ENCODE results near the gene GPR179. TPM values are rescaled to one million over a fixed set of nuclear protein-coding genes. Genes with fewer than 3 reads are reported as not detected.
A peak's percentile ranks its signal among the peaks of the same experiment; 100 is the strongest.

The GPR179 gene
- total RNA-seq, 1 experiment from 2014 or later = not detected

GRCh38 chr17:38329284-38329683 is 14.5 kb downstream of the GPR179 start:
- H4K20me1 ChIP-seq (ENCODE audit: control insufficient read depth, insufficient read depth, insufficient read length) = no peaks in the 10 kb centered on the region
- H3K4ac ChIP-seq (ENCODE audit: low read depth, low read length) = no peak overlapping the region
- no peak overlapping the region for H3K23ac ChIP-seq (ENCODE audit: insufficient read length, low read depth, low read length)
- H4K91ac ChIP-seq (ENCODE audit: insufficient read length, low read depth, low read length) = no peak overlapping the region
- H2AFZ ChIP-seq (ENCODE audit: low read length) = no peak overlapping the region
- no peak overlapping the region for H3K56ac ChIP-seq (ENCODE audit: insufficient read length, low read depth, low read length)
- no CpG with 5 or more reads among the region's 7 CpGs for WGBS (ENCODE audit: extremely low coverage, insufficient read length, low lambda C conversion rate)
- H3K27me3 Mint-ChIP-seq (ENCODE audit: low read depth) = no peaks in the 10 kb centered on the region; the same call in 1 of the 2 replicates
- no peak overlapping the region for H3K14ac ChIP-seq (ENCODE audit: insufficient read depth, low read length)
- H4K5ac ChIP-seq (ENCODE audit: insufficient read length, low read depth, low read length) = no peak overlapping the region
- no peaks in the 10 kb centered on the region for H3K27me3 ChIP-seq (ENCODE audit: insufficient read depth, low read length)
- no peak overlapping the region for H2BK12ac ChIP-seq (ENCODE audit: insufficient read length, low read depth, low read length)
- H4K8ac ChIP-seq (replicated peaks; ENCODE audit: insufficient read length, low read depth, low read length) = no peak overlapping the region
- no peak overlapping the region for H2BK5ac ChIP-seq (ENCODE audit: insufficient read length, low read length)
- no peaks in the 10 kb centered on the region for H3K79me1 ChIP-seq (ENCODE audit: insufficient read depth, low read depth, low read length, poor library complexity, severe bottlenecking)
- peaks cover 35 to 41% of the 10 kb centered on the region in 2 experiments for H3K4me1 Mint-ChIP-seq
- peak overlapping the region in 2 of 3 experiments; percentile 25 to 53; a peak in 2 of 7 replicates for H3K27ac Mint-ChIP-seq
- no peaks in the 10 kb centered on the region for H3K9me3 Mint-ChIP-seq
- H2BK20ac ChIP-seq (ENCODE audit: low read depth, low read length, poor library complexity, severe bottlenecking) = no peak overlapping the region
- H3K4me3 Mint-ChIP-seq = no peak overlapping the region
- no peak overlapping the region for H3K4me2 ChIP-seq (ENCODE audit: insufficient read depth, insufficient read length, low read length)
- H3K4me1 ChIP-seq (ENCODE audit: insufficient read depth, low read length) = peaks cover under 1% of the 10 kb centered on the region; the same call in 1 of the 2 replicates
- H3K79me2 ChIP-seq (ENCODE audit: insufficient read depth, low read length) = no peaks in the 10 kb centered on the region
- H3K27ac ChIP-seq (ENCODE audit: insufficient read length, low read depth, low read length) = no peak overlapping the region
- H2BK120ac ChIP-seq (ENCODE audit: low read depth, low read length, poor library complexity, severe bottlenecking) = no peak overlapping the region
- H3K23me2 ChIP-seq (ENCODE audit: insufficient read length, low read depth, low read length, poor library complexity, severe bottlenecking) = no peaks in the 10 kb centered on the region
- no peak overlapping the region for H2AK5ac ChIP-seq (ENCODE audit: insufficient read length, low read length)
- no peak overlapping the region for H3T11ph ChIP-seq (ENCODE audit: low read length)
- H3K9me3 ChIP-seq (ENCODE audit: control insufficient read depth, low read depth, low read length) = no peaks in the 10 kb centered on the region
- H3K36me3 Mint-ChIP-seq (ENCODE audit: insufficient read depth in 1 of 3, low read depth in 3 of 3) = no peaks in the 10 kb centered on the region
- H3K9ac ChIP-seq (ENCODE audit: extremely low read depth, insufficient read length, low read length) = no peak overlapping the region
- no peak for DNase-seq
- TF ChIP-seq CTCF (conservative IDR thresholded peaks at IDR 0.05) = no peak
- H2BK15ac ChIP-seq (ENCODE audit: low read depth, low read length) = no peak overlapping the region
- H3K18ac ChIP-seq (ENCODE audit: insufficient read length, low read depth, low read length) = no peak overlapping the region
